ES-I3 (cell line): ENCODE data around the gene ILK.

Experiments used
- H3K36me3 ChIP-seq: 2 replicates; pipeline ENCODE4 v1.6.1; 2013; ENCODE audit warnings: mild to moderate bottlenecking, low read length, control low read depth, moderate library complexity; ENCODE audit not compliant: insufficient read depth
- H3K4me1 ChIP-seq: 2 replicates; pipeline ENCODE4 v1.6.1; 2013; ENCODE audit warnings: mild to moderate bottlenecking, control low read depth, low read length; ENCODE audit not compliant: insufficient read depth
- H3K9ac ChIP-seq: 2 replicates; pipeline ENCODE4 v1.6.1; 2013; ENCODE audit warnings: low read depth, mild to moderate bottlenecking, low read length, moderate library complexity
- H3K9me3 ChIP-seq: 2 replicates; pipeline ENCODE4 v1.6.1; 2013; ENCODE audit warnings: mild to moderate bottlenecking, low read length, moderate library complexity; ENCODE audit not compliant: control insufficient read depth, insufficient read depth

ILK gene

GRCh38 chr11:6567371-6567745, 36.2 kb upstream of the ILK start:
- Histone ChIP-seq H3K9ac (no peak overlapping the region), H3K9me3 (no peaks in the 10 kb centered on the region; the same call in 1 of the 2 replicates), H3K4me1 (peaks cover 18% of the 10 kb centered on the region), H3K36me3 (no peaks in the 10 kb centered on the region)

- H3K9ac ChIP-seq, result no peak overlapping the region
- no peaks in the 10 kb centered on the region for H3K36me3 ChIP-seq
- peaks cover 10% of the 10 kb centered on the region for H3K4me1 ChIP-seq
- no peaks in the 10 kb centered on the region; the same call in 1 of the 2 replicates for H3K9me3 ChIP-seq
These were observed 35.2 kb upstream of the ILK start for GRCh38 chr11:6568191-6568918.

- Histone ChIP-seq H3K36me3 (no peaks in the 10 kb centered on the region), H3K9ac (no peak overlapping the region), H3K9me3 (no peaks in the 10 kb centered on the region; the same call in 1 of the 2 replicates), H3K4me1 (peaks cover 8% of the 10 kb centered on the region)
These were observed 33.9 kb upstream of the ILK start for GRCh38 chr11:6569706-6570105.

GRCh38 chr11:6570691-6571427, 32.7 kb upstream of the ILK start:
- Histone ChIP-seq H3K9ac (no peak overlapping the region), H3K36me3 (no peaks in the 10 kb centered on the region), H3K4me1 (peaks cover 4% of the 10 kb centered on the region; the same call in 1 of the 2 replicates), H3K9me3 (no peaks in the 10 kb centered on the region; the same call in 1 of the 2 replicates)

GRCh38 chr11:6571434-6572008, 32.1 kb upstream of the ILK start:
- no peaks in the 10 kb centered on the region; the same call in 1 of the 2 replicates for H3K9me3 ChIP-seq
- H3K4me1 ChIP-seq, result peaks cover 4% of the 10 kb centered on the region; the same call in 1 of the 2 replicates
- H3K36me3 ChIP-seq, result no peaks in the 10 kb centered on the region
- H3K9ac ChIP-seq, result no peak overlapping the region

- Histone ChIP-seq H3K9ac (no peak overlapping the region), H3K4me1 (peaks cover 4% of the 10 kb centered on the region; the same call in 1 of the 2 replicates), H3K36me3 (no peaks in the 10 kb centered on the region), H3K9me3 (no peaks in the 10 kb centered on the region; the same call in 1 of the 2 replicates)
These were observed 31.4 kb upstream of the ILK start for GRCh38 chr11:6572215-6572614.

GRCh38 chr11:6574816-6575715, 28.5 kb upstream of the ILK start:
- Histone ChIP-seq H3K36me3 (no peaks in the 10 kb centered on the region), H3K9me3 (no peaks in the 10 kb centered on the region; the same call in 1 of the 2 replicates), H3K4me1 (no peaks in the 10 kb centered on the region), H3K9ac (no peak overlapping the region)

GRCh38 chr11:6576471-6577373, 26.9 kb upstream of the ILK start:
- H3K9me3 ChIP-seq, result no peaks in the 10 kb centered on the region

GRCh38 chr11:6578134-6578533, 25.4 kb upstream of the ILK start:
- Histone ChIP-seq H3K4me1 (no peaks in the 10 kb centered on the region), H3K9ac (no peak overlapping the region), H3K36me3 (no peaks in the 10 kb centered on the region), H3K9me3 (0 out of 2 replicates have a peak, but pooled peaks cover 2% of the 10 kb centered on the region)

More at GRCh38 chr11:6576471-6577373, 26.9 kb upstream of the ILK start:
- Histone ChIP-seq H3K9ac (no peak overlapping the region), H3K36me3 (no peaks in the 10 kb centered on the region), H3K4me1 (no peaks in the 10 kb centered on the region)

- no peak overlapping the region for H3K9ac ChIP-seq
- no peaks in the 10 kb centered on the region for H3K36me3 ChIP-seq
- H3K4me1 ChIP-seq, result no peaks in the 10 kb centered on the region
- 0 out of 2 replicates have a peak, but pooled peaks cover 2% of the 10 kb centered on the region for H3K9me3 ChIP-seq
These were observed 23.9 kb upstream of the ILK start for GRCh38 chr11:6579681-6580080.

- Histone ChIP-seq H3K9me3 (peaks cover 2% of the 10 kb centered on the region; the same call in 1 of the 2 replicates), H3K36me3 (no peaks in the 10 kb centered on the region), H3K4me1 (no peaks in the 10 kb centered on the region)
These were observed 20.0 kb upstream of the ILK start for GRCh38 chr11:6583584-6583983.

GRCh38 chr11:6584528-6584927, 19.0 kb upstream of the ILK start:
- Histone ChIP-seq H3K9me3 (peaks cover 2% of the 10 kb centered on the region; the same call in 1 of the 2 replicates), H3K4me1 (no peaks in the 10 kb centered on the region), H3K36me3 (no peaks in the 10 kb centered on the region), H3K9ac (no peak overlapping the region)

More at GRCh38 chr11:6583584-6583983, 20.0 kb upstream of the ILK start:
- H3K9ac ChIP-seq, result no peak overlapping the region
